ENCODE measurements around the gene RBP3. TPM values are rescaled to one million over a fixed set of nuclear protein-coding genes. Genes with fewer than 3 reads are reported as not detected.

Gene RBP3
- total RNA-seq, 1 donor from 2014 or later = not detected

GRCh38 chr10:47346581-47347302 lies 1.4 kb upstream of the RBP3 start:
- TF ChIP-seq, protein P1, sequence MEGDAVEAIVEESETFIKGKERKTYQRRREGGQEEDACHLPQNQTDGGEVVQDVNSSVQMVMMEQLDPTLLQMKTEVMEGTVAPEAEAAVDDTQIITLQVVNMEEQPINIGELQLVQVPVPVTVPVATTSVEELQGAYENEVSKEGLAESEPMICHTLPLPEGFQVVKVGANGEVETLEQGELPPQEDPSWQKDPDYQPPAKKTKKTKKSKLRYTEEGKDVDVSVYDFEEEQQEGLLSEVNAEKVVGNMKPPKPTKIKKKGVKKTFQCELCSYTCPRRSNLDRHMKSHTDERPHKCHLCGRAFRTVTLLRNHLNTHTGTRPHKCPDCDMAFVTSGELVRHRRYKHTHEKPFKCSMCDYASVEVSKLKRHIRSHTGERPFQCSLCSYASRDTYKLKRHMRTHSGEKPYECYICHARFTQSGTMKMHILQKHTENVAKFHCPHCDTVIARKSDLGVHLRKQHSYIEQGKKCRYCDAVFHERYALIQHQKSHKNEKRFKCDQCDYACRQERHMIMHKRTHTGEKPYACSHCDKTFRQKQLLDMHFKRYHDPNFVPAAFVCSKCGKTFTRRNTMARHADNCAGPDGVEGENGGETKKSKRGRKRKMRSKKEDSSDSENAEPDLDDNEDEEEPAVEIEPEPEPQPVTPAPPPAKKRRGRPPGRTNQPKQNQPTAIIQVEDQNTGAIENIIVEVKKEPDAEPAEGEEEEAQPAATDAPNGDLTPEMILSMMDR (conservative IDR thresholded peaks at IDR 0.05) = no peak
- Mint-ChIP-seq H3K4me3 (no peak overlapping the region), H3K4me1 (no peaks in the 10 kb centered on the region), H3K27me3 (ENCODE audit: low read depth) (no peaks in the 10 kb centered on the region), H3K36me3 (ENCODE audit: low read depth) (no peaks in the 10 kb centered on the region), H3K9me3 (no peaks in the 10 kb centered on the region), H3K27ac (ENCODE audit: unreplicated experiment) (no peak overlapping the region)
- no peak for DNase-seq (ENCODE audit: low read depth, low spot score)

DNA sequence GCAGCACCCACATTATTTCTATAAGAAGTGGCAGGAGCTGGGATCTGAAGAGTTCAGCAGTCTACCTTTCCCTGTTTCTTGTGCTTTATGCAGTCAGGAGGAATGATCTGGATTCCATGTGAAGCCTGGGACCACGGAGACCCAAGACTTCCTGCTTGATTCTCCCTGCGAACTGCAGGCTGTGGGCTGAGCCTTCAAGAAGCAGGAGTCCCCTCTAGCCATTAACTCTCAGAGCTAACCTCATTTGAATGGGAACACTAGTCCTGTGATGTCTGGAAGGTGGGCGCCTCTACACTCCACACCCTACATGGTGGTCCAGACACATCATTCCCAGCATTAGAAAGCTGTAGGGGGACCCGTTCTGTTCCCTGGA lies 874 bp upstream of the RBP3 start:
- TF ChIP-seq, protein P1 (conservative IDR thresholded peaks at IDR 0.05) = no peak
- DNase-seq (ENCODE audit: low read depth, low spot score) = no peak
- Mint-ChIP-seq H3K27ac (ENCODE audit: unreplicated experiment) (no peak overlapping the region), H3K4me1 (no peaks in the 10 kb centered on the region), H3K36me3 (ENCODE audit: low read depth) (no peaks in the 10 kb centered on the region), H3K27me3 (ENCODE audit: low read depth) (no peaks in the 10 kb centered on the region), H3K4me3 (no peak overlapping the region), H3K9me3 (no peaks in the 10 kb centered on the region)

DNA sequence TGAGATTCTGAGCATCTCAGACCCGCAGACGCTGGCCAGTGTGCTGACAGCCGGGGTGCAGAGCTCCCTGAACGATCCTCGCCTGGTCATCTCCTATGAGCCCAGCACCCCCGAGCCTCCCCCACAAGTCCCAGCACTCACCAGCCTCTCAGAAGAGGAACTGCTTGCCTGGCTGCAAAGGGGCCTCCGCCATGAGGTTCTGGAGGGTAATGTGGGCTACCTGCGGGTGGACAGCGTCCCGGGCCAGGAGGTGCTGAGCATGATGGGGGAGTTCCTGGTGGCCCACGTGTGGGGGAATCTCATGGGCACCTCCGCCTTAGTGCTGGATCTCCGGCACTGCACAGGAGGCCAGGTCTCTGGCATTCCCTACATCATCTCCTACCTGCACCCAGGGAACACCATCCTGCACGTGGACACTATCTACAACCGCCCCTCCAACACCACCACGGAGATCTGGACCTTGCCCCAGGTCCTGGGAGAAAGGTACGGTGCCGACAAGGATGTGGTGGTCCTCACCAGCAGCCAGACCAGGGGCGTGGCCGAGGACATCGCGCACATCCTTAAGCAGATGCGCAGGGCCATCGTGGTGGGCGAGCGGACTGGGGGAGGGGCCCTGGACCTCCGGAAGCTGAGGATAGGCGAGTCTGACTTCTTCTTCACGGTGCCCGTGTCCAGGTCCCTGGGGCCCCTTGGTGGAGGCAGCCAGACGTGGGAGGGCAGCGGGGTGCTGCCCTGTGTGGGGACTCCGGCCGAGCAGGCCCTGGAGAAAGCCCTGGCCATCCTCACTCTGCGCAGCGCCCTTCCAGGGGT lies 703 bp downstream of the RBP3 start:
- H3K4me1 Mint-ChIP-seq = no peaks in the 10 kb centered on the region
- H3K27me3 Mint-ChIP-seq (ENCODE audit: low read depth) = no peaks in the 10 kb centered on the region
- H3K4me3 Mint-ChIP-seq = no peak overlapping the region
- no peak for DNase-seq (ENCODE audit: low read depth, low spot score)
- no peaks in the 10 kb centered on the region for H3K36me3 Mint-ChIP-seq (ENCODE audit: low read depth)
- H3K27ac Mint-ChIP-seq (ENCODE audit: unreplicated experiment) = no peak overlapping the region
- H3K9me3 Mint-ChIP-seq = no peaks in the 10 kb centered on the region
- TF ChIP-seq, protein P1 (conservative IDR thresholded peaks at IDR 0.05) = no peak

DNA sequence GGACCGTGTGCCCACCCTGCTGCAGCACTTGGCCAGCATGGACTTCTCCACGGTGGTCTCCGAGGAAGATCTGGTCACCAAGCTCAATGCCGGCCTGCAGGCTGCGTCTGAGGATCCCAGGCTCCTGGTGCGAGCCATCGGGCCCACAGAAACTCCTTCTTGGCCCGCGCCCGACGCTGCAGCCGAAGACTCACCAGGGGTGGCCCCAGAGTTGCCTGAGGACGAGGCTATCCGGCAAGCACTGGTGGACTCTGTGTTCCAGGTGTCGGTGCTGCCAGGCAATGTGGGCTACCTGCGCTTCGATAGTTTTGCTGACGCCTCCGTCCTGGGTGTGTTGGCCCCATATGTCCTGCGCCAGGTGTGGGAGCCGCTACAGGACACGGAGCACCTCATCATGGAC lies 1.4 kb downstream of the RBP3 start:
- H3K4me3 Mint-ChIP-seq = no peak overlapping the region
- no peaks in the 10 kb centered on the region for H3K36me3 Mint-ChIP-seq (ENCODE audit: low read depth)
- no peaks in the 10 kb centered on the region for H3K27me3 Mint-ChIP-seq (ENCODE audit: low read depth)
- DNase-seq (ENCODE audit: low read depth, low spot score) = no peak
- H3K27ac Mint-ChIP-seq (ENCODE audit: unreplicated experiment) = peak overlapping the region; percentile 50
- TF ChIP-seq, protein P1 (conservative IDR thresholded peaks at IDR 0.05) = no peak
- H3K9me3 Mint-ChIP-seq = no peaks in the 10 kb centered on the region
- H3K4me1 Mint-ChIP-seq = no peaks in the 10 kb centered on the region

DNA sequence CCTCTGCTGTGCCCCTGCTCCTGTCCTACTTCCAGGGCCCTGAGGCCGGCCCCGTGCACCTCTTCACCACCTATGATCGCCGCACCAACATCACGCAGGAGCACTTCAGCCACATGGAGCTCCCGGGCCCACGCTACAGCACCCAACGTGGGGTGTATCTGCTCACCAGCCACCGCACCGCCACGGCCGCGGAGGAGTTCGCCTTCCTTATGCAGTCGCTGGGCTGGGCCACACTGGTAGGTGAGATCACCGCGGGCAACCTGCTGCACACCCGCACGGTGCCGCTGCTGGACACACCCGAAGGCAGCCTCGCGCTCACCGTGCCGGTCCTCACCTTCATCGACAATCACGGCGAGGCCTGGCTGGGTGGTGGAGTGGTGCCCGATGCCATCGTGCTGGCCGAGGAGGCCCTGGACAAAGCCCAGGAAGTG lies 1.8 kb downstream of the RBP3 start:
- Mint-ChIP-seq H3K36me3 (ENCODE audit: low read depth) (no peaks in the 10 kb centered on the region), H3K4me3 (no peak overlapping the region), H3K4me1 (no peaks in the 10 kb centered on the region), H3K27ac (ENCODE audit: unreplicated experiment) (peak overlapping the region; percentile 50), H3K27me3 (ENCODE audit: low read depth) (no peaks in the 10 kb centered on the region), H3K9me3 (no peaks in the 10 kb centered on the region)
- no peak for DNase-seq (ENCODE audit: low read depth, low spot score)
- TF ChIP-seq, protein P1 (conservative IDR thresholded peaks at IDR 0.05) = no peak
